ENCODE results near the gene FOXP1. TPM values are rescaled to one million over a fixed set of nuclear protein-coding genes. Genes with fewer than 3 reads are reported as not detected.

FOXP1 gene
- total and polyA plus RNA-seq, 2 of the 13 experiments (the other 11 are each of a cell fraction or from before 2014, with no cell fraction given) = 40.4 to 59.0 TPM

DNA sequence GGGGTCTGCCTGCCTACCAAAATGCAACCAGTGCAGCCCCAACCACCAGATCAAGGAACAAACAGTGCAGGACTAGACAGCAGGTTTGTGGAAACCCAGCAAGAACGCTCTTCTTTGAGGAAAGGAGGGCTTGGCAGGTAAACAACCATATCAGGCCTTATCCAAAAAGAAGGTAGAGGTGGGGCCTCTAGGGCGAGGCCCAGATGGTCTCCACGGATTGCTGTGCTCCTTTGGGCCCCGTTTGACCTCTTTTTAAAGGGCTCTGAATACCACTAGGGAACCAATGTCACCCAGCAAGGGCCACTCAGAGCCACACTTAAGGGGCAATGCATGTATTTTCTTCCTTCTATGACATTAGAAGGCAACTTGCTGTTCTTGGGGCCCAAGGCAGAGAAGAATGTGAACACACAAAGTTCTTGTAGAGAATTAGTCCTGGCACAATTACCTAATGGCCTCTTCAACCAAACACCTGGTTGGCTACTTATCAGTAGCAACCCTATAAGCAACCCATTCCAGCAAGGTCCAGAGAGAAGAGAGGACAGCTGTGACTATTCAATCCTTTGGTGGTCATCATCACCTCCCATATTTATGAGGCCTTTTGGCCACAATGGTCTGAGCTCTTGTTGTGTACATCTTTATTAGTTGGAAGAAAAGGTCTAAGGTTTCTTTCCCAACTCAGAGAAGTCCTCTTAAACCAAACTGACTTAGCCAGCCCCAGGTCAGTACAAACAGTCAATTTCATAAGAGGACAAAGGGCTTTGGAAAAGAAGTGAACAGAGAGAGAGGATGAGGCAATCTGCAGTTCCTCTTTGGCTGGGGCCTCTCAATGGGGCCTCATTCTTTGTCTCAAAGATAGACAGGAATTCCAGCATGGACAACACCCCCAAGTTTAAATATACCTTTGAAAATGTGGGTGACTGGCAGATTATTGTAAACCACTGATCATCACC lies 36.0 kb downstream of the FOXP1 start (continued):
- TF ChIP-seq, protein P1, sequence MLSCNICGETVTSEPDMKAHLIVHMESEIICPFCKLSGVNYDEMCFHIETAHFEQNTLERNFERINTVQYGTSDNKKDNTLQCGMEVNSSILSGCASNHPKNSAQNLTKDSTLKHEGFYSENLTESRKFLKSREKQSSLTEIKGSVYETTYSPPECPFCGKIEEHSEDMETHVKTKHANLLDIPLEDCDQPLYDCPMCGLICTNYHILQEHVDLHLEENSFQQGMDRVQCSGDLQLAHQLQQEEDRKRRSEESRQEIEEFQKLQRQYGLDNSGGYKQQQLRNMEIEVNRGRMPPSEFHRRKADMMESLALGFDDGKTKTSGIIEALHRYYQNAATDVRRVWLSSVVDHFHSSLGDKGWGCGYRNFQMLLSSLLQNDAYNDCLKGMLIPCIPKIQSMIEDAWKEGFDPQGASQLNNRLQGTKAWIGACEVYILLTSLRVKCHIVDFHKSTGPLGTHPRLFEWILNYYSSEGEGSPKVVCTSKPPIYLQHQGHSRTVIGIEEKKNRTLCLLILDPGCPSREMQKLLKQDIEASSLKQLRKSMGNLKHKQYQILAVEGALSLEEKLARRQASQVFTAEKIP (CRISPR knock-in tag; IDR thresholded peaks at IDR 0.05; ENCODE audit: borderline replicate concordance) = no peak
- TF ChIP-seq ZNF792 (CRISPR knock-in tag; IDR thresholded peaks at IDR 0.05) (peak; percentile 34; the same call in 1 of the 2 replicates), NFIC (IDR thresholded peaks at IDR 0.05; ENCODE audit: low read length) (peak; percentile 65), ZFX (CRISPR knock-in tag; IDR thresholded peaks at IDR 0.05; ENCODE audit: low read depth) (peak; percentile 42; the same call in 1 of the 2 replicates), ZNF772 (CRISPR knock-in tag; IDR thresholded peaks at IDR 0.05) (no peak), FOXA1 (IDR thresholded peaks at IDR 0.05) (no peak), FOXA1 (CRISPR knock-in tag; IDR thresholded peaks at IDR 0.05) (peak; percentile 52), CAMTA2 (CRISPR knock-in tag; IDR thresholded peaks at IDR 0.05; ENCODE audit: borderline replicate concordance) (no peak), POGZ (CRISPR knock-in tag; IDR thresholded peaks at IDR 0.05) (peak; percentile 90), SKI (IDR thresholded peaks at IDR 0.05; ENCODE audit: partially characterized antibody) (peak; percentile 34), ZNF614 (CRISPR knock-in tag; IDR thresholded peaks at IDR 0.05; ENCODE audit: borderline replicate concordance) (no peak), REL (CRISPR knock-in tag; conservative IDR thresholded peaks at IDR 0.05) (no peak), RXRB (CRISPR knock-in tag; IDR thresholded peaks at IDR 0.05; ENCODE audit: borderline replicate concordance) (peak; percentile 75), MTF1 (CRISPR knock-in tag; IDR thresholded peaks at IDR 0.05) (no peak), HNRNPUL1 (IDR thresholded peaks at IDR 0.05; ENCODE audit: low read depth, low read length) (no peak), TSC22D2 (CRISPR knock-in tag; IDR thresholded peaks at IDR 0.05; ENCODE audit: borderline replicate concordance) (no peak), HOXA5 (CRISPR knock-in tag; IDR thresholded peaks at IDR 0.05) (0 out of 2 replicates have a peak, but pooled peaks have one; percentile 26), NCOA2 (CRISPR knock-in tag; IDR thresholded peaks at IDR 0.05) (peak; percentile 89), FOSL2 (CRISPR knock-in tag; IDR thresholded peaks at IDR 0.05) (peak; percentile 66), ZNF34 (CRISPR knock-in tag; IDR thresholded peaks at IDR 0.05; ENCODE audit: borderline replicate concordance) (no peak), SOX13 (IDR thresholded peaks at IDR 0.05) (peak; percentile 99), SOX13 (CRISPR knock-in tag; conservative IDR thresholded peaks at IDR 0.05 in 1 of 2, IDR thresholded peaks at IDR 0.05 in 1 of 2) (peak in 1 of 2 experiments; percentile 99; a peak in 2 of 4 replicates)
- TF ChIP-seq, protein P2, sequence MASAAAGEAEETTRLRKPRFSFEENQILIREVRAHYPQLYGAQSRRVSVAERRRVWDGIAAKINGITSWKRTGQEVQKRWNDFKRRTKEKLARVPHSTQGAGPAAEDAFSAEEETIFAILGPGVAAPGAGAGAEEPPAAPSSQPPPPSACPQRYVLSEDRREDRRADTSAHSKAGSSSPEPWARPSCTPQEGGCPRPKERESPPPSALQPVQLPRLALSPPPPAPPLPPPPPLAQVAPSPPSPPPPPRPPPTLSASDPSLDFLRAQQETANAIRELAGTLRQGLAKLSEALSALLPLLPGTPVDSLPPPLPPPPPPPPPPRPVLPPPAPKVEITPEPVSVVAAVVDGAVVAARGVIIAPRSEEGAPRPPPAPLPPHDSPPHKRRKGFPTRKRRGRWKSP (CRISPR knock-in tag; IDR thresholded peaks at IDR 0.05) = peak; percentile 28; the same call in 1 of the 2 replicates
- TF ChIP-seq, protein P3, sequence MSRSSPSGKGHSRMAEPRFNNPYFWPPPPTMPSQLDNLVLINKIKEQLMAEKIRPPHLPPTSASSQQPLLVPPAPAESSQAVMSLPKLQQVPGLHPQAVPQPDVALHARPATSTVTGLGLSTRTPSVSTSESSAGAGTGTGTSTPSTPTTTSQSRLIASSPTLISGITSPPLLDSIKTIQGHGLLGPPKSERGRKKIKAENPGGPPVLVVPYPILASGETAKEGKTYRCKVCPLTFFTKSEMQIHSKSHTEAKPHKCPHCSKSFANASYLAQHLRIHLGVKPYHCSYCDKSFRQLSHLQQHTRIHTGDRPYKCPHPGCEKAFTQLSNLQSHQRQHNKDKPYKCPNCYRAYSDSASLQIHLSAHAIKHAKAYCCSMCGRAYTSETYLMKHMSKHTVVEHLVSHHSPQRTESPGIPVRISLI (CRISPR knock-in tag; IDR thresholded peaks at IDR 0.05; ENCODE audit: borderline replicate concordance) = peak; percentile 75; the same call in 1 of the 2 replicates
